ENCODE results near the gene ITGB3. TPM values are rescaled to one million over a fixed set of nuclear protein-coding genes. Genes with fewer than 3 reads are reported as not detected.

The ITGB3 gene
- total and polyA plus RNA-seq, 2 of the 8 experiments (the other 6 are each of a cell fraction or from before 2014, with no cell fraction given) = 0.08 to 0.09 TPM

- no peak overlapping the region for H3K27ac ChIP-seq (ENCODE audit: low read depth, low read length)
- DNase-seq (ENCODE audit: low read depth in 1 of 2, low spot score in 2 of 2) (no peak), FAIRE-seq (no peak)
- H2BK12ac ChIP-seq (ENCODE audit: low read depth, low read length) = no peak overlapping the region
- no peak overlapping the region for H2AK5ac ChIP-seq (ENCODE audit: low read depth, low read length)
- H3K4me2 ChIP-seq (ENCODE audit: insufficient read depth in 1 of 2, low read depth in 2 of 2, low read length in 2 of 2) = no peak overlapping the region
- no peaks in the 10 kb centered on the region for H3K36me3 ChIP-seq (ENCODE audit: control insufficient read depth in 2 of 4, insufficient read depth in 4 of 4, low read length in 3 of 4)
- no peak overlapping the region for H3K4me3 ChIP-seq (ENCODE audit: extremely low read depth in 1 of 4, insufficient read depth in 2 of 4, low read depth in 3 of 4, low read length in 4 of 4)
- H3K56ac ChIP-seq (replicated peaks; ENCODE audit: insufficient read length, low read depth, low read length) = no peak overlapping the region
- H4K8ac ChIP-seq (ENCODE audit: extremely low read depth, insufficient read depth, low read length) = no peak overlapping the region
- no peak overlapping the region for H2BK20ac ChIP-seq (ENCODE audit: low read length)
- no peak overlapping the region for H3K18ac ChIP-seq (ENCODE audit: extremely low read depth, low read length)
- H3K14ac ChIP-seq (ENCODE audit: insufficient read length) = no peak overlapping the region
- no peak overlapping the region for H3K9ac ChIP-seq (replicated peaks in 1 of 4; ENCODE audit: extremely low read depth in 1 of 4, low read depth in 3 of 4, low read length in 3 of 4)
- no peak overlapping the region for H3K23ac ChIP-seq (ENCODE audit: insufficient read length)
- no peak overlapping the region for H3K4ac ChIP-seq (replicated peaks; ENCODE audit: insufficient read length, low read depth, low read length)
- H3K23me2 ChIP-seq (ENCODE audit: low read depth, low read length) = no peaks in the 10 kb centered on the region; the same call in 1 of the 2 replicates
- POLR2A ChIA-PET (ENCODE audit: partially characterized antibody) = no interaction called here
- H2BK120ac ChIP-seq (replicated peaks; ENCODE audit: low read depth, low read length) = no peak overlapping the region
- no peak overlapping the region for H2AFZ ChIP-seq (ENCODE audit: low read length)
- no peak overlapping the region for H4K5ac ChIP-seq (ENCODE audit: insufficient read length, low read depth, low read length)
- H3K79me2 ChIP-seq (ENCODE audit: control insufficient read depth in 1 of 2, insufficient read depth in 2 of 2, low read length in 2 of 2) = no peaks in the 10 kb centered on the region
- no peaks in the 10 kb centered on the region for H3K27me3 ChIP-seq (replicated peaks in 1 of 4; ENCODE audit: control insufficient read depth in 3 of 4, extremely low read depth in 1 of 4, insufficient read depth in 3 of 4, low read length in 3 of 4)
- CTCF ChIA-PET (ENCODE audit: partially characterized antibody) = interaction anchor here (1.1 to 7.5 kb wide), 5 partner anchors 20 to 304 kb away, joined by 4 to 105 read pairs (median 7); no protein-coding TSS in a partner anchor
- H3K4me1 ChIP-seq (replicated peaks in 1 of 4; ENCODE audit: control insufficient read depth in 3 of 4, insufficient read depth in 4 of 4, low read length in 3 of 4) = peaks cover 0 to 7% (median 2%) of the 10 kb centered on the region in 4 experiments; a peak in 4 of 7 replicates
- H4K91ac ChIP-seq (replicated peaks; ENCODE audit: insufficient read length, low read length) = no peak overlapping the region
- H3K79me1 ChIP-seq (ENCODE audit: low read depth, low read length) = no peaks in the 10 kb centered on the region
- no peak overlapping the region for H2BK15ac ChIP-seq (ENCODE audit: low read length)
- no peaks in the 10 kb centered on the region for H4K20me1 ChIP-seq (replicated peaks in 1 of 2; ENCODE audit: control insufficient read depth in 1 of 2, insufficient read depth in 2 of 2, low read length in 2 of 2)
- H2BK5ac ChIP-seq (ENCODE audit: low read depth, low read length) = no peak overlapping the region
- no peaks in the 10 kb centered on the region for H3K9me3 ChIP-seq (ENCODE audit: insufficient read depth in 2 of 2, low read depth in 1 of 2, low read length in 1 of 2)
- TF ChIP-seq MAFK (IDR thresholded peaks at IDR 0.05; ENCODE audit: low read depth, low read length) (no peak), ATF3 (IDR thresholded peaks at IDR 0.05; ENCODE audit: insufficient read depth, low read depth, low read length) (no peak), YY1 (IDR thresholded peaks at IDR 0.05; ENCODE audit: low read depth, low read length) (no peak), EP300 (IDR thresholded peaks at IDR 0.05; ENCODE audit: borderline replicate concordance in 1 of 2, low read depth in 2 of 2, low read length in 2 of 2) (no peak), HDAC2 (IDR thresholded peaks at IDR 0.05; ENCODE audit: borderline replicate concordance in 1 of 2, low read depth in 2 of 2, low read length in 2 of 2) (no peak), GTF2F1 (IDR thresholded peaks at IDR 0.05; ENCODE audit: borderline replicate concordance, low read depth, low read length) (no peak), CREB1 (IDR thresholded peaks at IDR 0.05) (no peak), SIRT6 (IDR thresholded peaks at IDR 0.05; ENCODE audit: low read length) (no peak), CHD2 (IDR thresholded peaks at IDR 0.05; ENCODE audit: low read length) (no peak), TEAD4 (IDR thresholded peaks at IDR 0.05; ENCODE audit: low read depth, low read length) (no peak), EGR1 (IDR thresholded peaks at IDR 0.05; ENCODE audit: borderline replicate concordance, low read depth, low read length) (no peak), TCF12 (IDR thresholded peaks at IDR 0.05; ENCODE audit: low read depth, low read length) (no peak), POU5F1 (IDR thresholded peaks at IDR 0.05; ENCODE audit: low read depth, low read length) (no peak), KDM4A (IDR thresholded peaks at IDR 0.05; ENCODE audit: low read depth, low read length, severe bottlenecking) (no peak), SP4 (IDR thresholded peaks at IDR 0.05; ENCODE audit: low read length) (no peak), RFX5 (IDR thresholded peaks at IDR 0.05; ENCODE audit: borderline replicate concordance, low read depth, low read length) (no peak)
Measured at GRCh38 chr17:47311420-47311819, 57.8 kb downstream of the ITGB3 start.
